GM13977 (cell line): Measurements from ENCODE around the gene ZNF101.
"Not testable (repeated sequence)": the region's sequence is repeated elsewhere in the genome, so short reads cannot be mapped to it uniquely, and the experiment has no call there.

Experiments
- DNase-seq: peaks from one replicate; pipeline ENCODE4 v3.0.0; 2012; ENCODE audit warnings: low spot score
- CTCF ChIP-seq: IDR thresholded peaks from 2 replicates; pipeline ENCODE4 v1.5.1; 2012; ENCODE audit warnings: mild to moderate bottlenecking, control low read depth; ENCODE audit not compliant: insufficient read depth; ENCODE audit errors: extremely low read depth, missing control alignments
- in situ Hi-C: fragments of 300-500 bp; cut with MboI; formaldehyde crosslinking; loops from one replicate; pipeline ENCODE4 v1.12.0; 2022; ENCODE audit warnings: low sequenced_read_pairs, low pct_unique_long_range_greater_than_20kb, mixed read lengths, inconsistent platforms; ENCODE audit not compliant: unreplicated experiment

The ZNF101 gene

GRCh38 chr19:19670070-19670551 lies 1.5 kb downstream of the ZNF101 start:
- DNase-seq: no peak
- in situ Hi-C loops: no loop called here
- TF ChIP-seq CTCF: no peak

GRCh38 chr19:19672816-19673215 lies 4.2 kb downstream of the ZNF101 start:
- in situ Hi-C loops: no loop called here

GRCh38 chr19:19674315-19674714 lies 5.7 kb downstream of the ZNF101 start:
- DNase-seq: no peak
- TF ChIP-seq CTCF: no peak
- in situ Hi-C loops: no loop called here

More at GRCh38 chr19:19672816-19673215, 4.2 kb downstream of the ZNF101 start:
- DNase-seq: no peak
- TF ChIP-seq CTCF: no peak

- DNase-seq: no peak
- in situ Hi-C loops: no loop called here
- no peak for TF ChIP-seq CTCF
These were observed 8.9 kb downstream of the ZNF101 start for GRCh38 chr19:19677579-19677978.

GRCh38 chr19:19679176-19680073 lies 10.8 kb downstream of the ZNF101 start:
- no peak for DNase-seq
- TF ChIP-seq CTCF: no peak
- in situ Hi-C loops: no loop called here

- in situ Hi-C loops, DNase-seq: not testable (repeated sequence)
These were observed 17.5 kb downstream of the ZNF101 start for GRCh38 chr19:19686119-19686518.

GRCh38 chr19:19686580-19686979 lies 17.9 kb downstream of the ZNF101 start:
- TF ChIP-seq CTCF: no peak
- DNase-seq: no peak
- in situ Hi-C loops: no loop called here
